PC-9 (cell line): Measurements from ENCODE around the gene SPAG7. TPM values are rescaled to one million over a fixed set of nuclear protein-coding genes. Genes with fewer than 3 reads are reported as not detected.

ENCODE experiments used
- BruUV-seq: library from RNA; stranded (reverse); fragments of 400-500 nt; replicated peaks from 2 replicates; lab custom pipeline; 2021; lab: Mats Ljungman, UMichigan
- CTCF ChIA-PET: fragments of 300-600 bp; sonication (Branson Sonifier 250); formaldehyde crosslinking; loops from one replicate; lab custom pipeline; 2022; ENCODE audit warnings: antibody characterized with exemption; lab: Charles Lee
- POLR2A ChIA-PET: fragments of 300-600 bp; sonication (Branson Sonifier 250); formaldehyde crosslinking; loops from one replicate; lab custom pipeline; 2022; ENCODE audit warnings: antibody characterized with exemption; ENCODE audit not compliant: unreplicated experiment; lab: Charles Lee
- DNase-seq, 2 experiments: peaks; one replicate each; pipeline versions ENCODE4 v3.0.0 to v3.0.0-alpha.2; 2015 to 2022; ENCODE audit warnings: mixed read lengths in 1 of 2
- H2AFZ ChIP-seq: fragments of 200-600 bp; sonication (generic); 2 replicates; pipeline ENCODE4 v1.8.1; 2017; ENCODE audit warnings: antibody characterized with exemption
- H3F3A ChIP-seq: fragments of 200-600 bp; sonication (generic); 2 replicates; pipeline ENCODE4 v1.8.1; 2017; ENCODE audit warnings: antibody characterized with exemption, mild to moderate bottlenecking, low read depth; ENCODE audit not compliant: insufficient read depth
- H3K27ac ChIP-seq: fragments of 200-600 bp; sonication (generic); 2 replicates; pipeline ENCODE4 v1.6.1; 2016; ENCODE audit warnings: mixed run types
- H3K27me3 ChIP-seq: fragments of 200-600 bp; sonication (generic); 2 replicates; pipeline ENCODE4 v1.6.1; 2016; ENCODE audit warnings: low read depth, mixed run types; ENCODE audit not compliant: insufficient read depth
- H3K36me3 ChIP-seq: fragments of 200-600 bp; sonication (generic); 2 replicates; pipeline ENCODE4 v1.6.1; 2016; ENCODE audit warnings: low read depth, mixed run types
- H3K4me1 ChIP-seq: fragments of 200-600 bp; sonication (generic); replicated peaks from 2 replicates; pipeline ENCODE4 v1.6.1; 2016; ENCODE audit warnings: mixed run types; ENCODE audit not compliant: insufficient read depth
- H3K4me2 ChIP-seq: fragments of 200-600 bp; sonication (generic); 2 replicates; pipeline ENCODE4 v1.6.1; 2017; ENCODE audit warnings: mixed run types
- H3K4me3 ChIP-seq: fragments of 200-600 bp; sonication (generic); 2 replicates; pipeline ENCODE4 v1.6.1; 2016; ENCODE audit warnings: mixed run types
- H3K79me2 ChIP-seq: fragments of 200-600 bp; sonication (generic); 2 replicates; pipeline ENCODE4 v1.6.1; 2017; ENCODE audit warnings: low read depth, mixed run types
- H3K9me2 ChIP-seq: fragments of 200-600 bp; sonication (generic); 2 replicates; pipeline ENCODE4 v1.8.1; 2017; ENCODE audit warnings: mild to moderate bottlenecking; ENCODE audit not compliant: insufficient read depth
- H3K9me3 ChIP-seq: fragments of 200-600 bp; sonication (generic); 2 replicates; pipeline ENCODE4 v1.8.1; 2016; ENCODE audit warnings: low read depth; ENCODE audit not compliant: insufficient read depth
- H4K20me1 ChIP-seq: fragments of 200-600 bp; sonication (generic); 2 replicates; pipeline ENCODE4 v1.8.1; 2017; ENCODE audit not compliant: insufficient read depth
- CTCF ChIP-seq: fragments of 200-600 bp; sonication (generic); conservative IDR thresholded peaks from 2 replicates; pipeline ENCODE4 v1.6.1; 2017; ENCODE audit warnings: mixed run types, antibody characterized with exemption, mild to moderate bottlenecking, moderate library complexity
- EZH2 ChIP-seq: fragments of 200-600 bp; sonication (generic); IDR thresholded peaks from 2 replicates; pipeline ENCODE4 v1.8.0; 2017; ENCODE audit warnings: antibody characterized with exemption, low read depth
- intact Hi-C: fragments of 100-400 bp; cut with micrococcal nuclease; formaldehyde crosslinking; loops from one replicate; pipeline ENCODE4 v1.10.0; 2022; ENCODE audit not compliant: unreplicated experiment
- total RNA-seq: library from RNA; stranded (reverse); gene quantifications from 2 replicates; pipeline ENCODE4 v1.2.3, GENCODE V29; 2021

SPAG7 gene
- total RNA-seq, 1 experiment from 2014 or later: 40.4 TPM

GRCh38 chr17:4953451-4953961, 14.1 kb downstream of the SPAG7 start:
- DNase-seq: no peak
- intact Hi-C loops: no loop called here

GRCh38 chr17:4951486-4951885, 16.1 kb downstream of the SPAG7 start:
- H3K4me1 ChIP-seq: peaks cover 20% of the 10 kb centered on the region
- intact Hi-C loops: no loop called here
- TF ChIP-seq EZH2 (no peak), CTCF (no peak)
- no peaks in the 10 kb centered on the region for H3K27me3 ChIP-seq
- no peaks in the 10 kb centered on the region for H3K9me3 ChIP-seq
- H3K4me3 ChIP-seq: peak overlapping the region; percentile 78; the same call in 1 of the 2 replicates
- no peak for DNase-seq
- POLR2A ChIA-PET: interaction anchor here (0.7 kb wide), 1 partner anchor 25 kb away, joined by 4 read pairs; no protein-coding TSS in a partner anchor
- CTCF ChIA-PET: interaction anchor here (0.5 to 1.2 kb wide), 2 partner anchors 14 to 111 kb away, joined by 3 to 4 read pairs; no protein-coding TSS in a partner anchor
- peaks cover 11% of the 10 kb centered on the region for H4K20me1 ChIP-seq
- peaks cover 53% of the 10 kb centered on the region for H3F3A ChIP-seq
- BruUV-seq: no TSS peak
- peaks cover 27% of the 10 kb centered on the region for H3K79me2 ChIP-seq
- no peaks in the 10 kb centered on the region for H3K9me2 ChIP-seq
- peak overlapping the region; percentile 84 for H3K4me2 ChIP-seq
- H2AFZ ChIP-seq: no peak overlapping the region
- peaks cover 8% of the 10 kb centered on the region for H3K36me3 ChIP-seq
- no peak overlapping the region for H3K27ac ChIP-seq

More at GRCh38 chr17:4953451-4953961, 14.1 kb downstream of the SPAG7 start:
- H3K4me1 ChIP-seq: peaks cover 16% of the 10 kb centered on the region
- BruUV-seq: no TSS peak
- H4K20me1 ChIP-seq: no peaks in the 10 kb centered on the region
- POLR2A ChIA-PET: interaction anchor here (0.6 kb wide), 2 partner anchors 8 to 13 kb away, joined by 7 to 8 read pairs; no protein-coding TSS in a partner anchor
- H3K36me3 ChIP-seq: no peaks in the 10 kb centered on the region
- peaks cover 8% of the 10 kb centered on the region; the same call in 1 of the 2 replicates for H3K79me2 ChIP-seq
- no peaks in the 10 kb centered on the region for H3K9me3 ChIP-seq
- TF ChIP-seq CTCF: no peak
- no peak for TF ChIP-seq EZH2
- H2AFZ ChIP-seq: no peak overlapping the region
- H3K27me3 ChIP-seq: no peaks in the 10 kb centered on the region
- H3F3A ChIP-seq: peaks cover 38% of the 10 kb centered on the region
- H3K27ac ChIP-seq: no peak overlapping the region
- no peak overlapping the region for H3K4me3 ChIP-seq
- CTCF ChIA-PET: interaction anchor here (0.6 kb wide), 1 partner anchor 13 kb away, joined by 3 read pairs; no protein-coding TSS in a partner anchor
- no peak overlapping the region for H3K4me2 ChIP-seq
- H3K9me2 ChIP-seq: no peaks in the 10 kb centered on the region

GRCh38 chr17:4950746-4951204, 16.8 kb downstream of the SPAG7 start, which contains the start of gene ENO3:
Gene ENO3 (plus strand): TSS chr17:4951119. CDS start chr17:4951830, 711 bp downstream.
- Histone ChIP-seq H3K4me3 (peak within 1 kb of the TSS; percentile 78), H3K9me2 (no peaks in the 10 kb centered on the region), H3K4me2 (peak within 1 kb of the TSS; percentile 84), H3K27ac (peak within 1 kb of the TSS; percentile 99), H3K4me1 (peaks cover 28% of the 10 kb centered on the region), H3K27me3 (no peaks in the 10 kb centered on the region), H4K20me1 (peaks cover 18% of the 10 kb centered on the region), H3F3A (peaks cover 60% of the 10 kb centered on the region), H3K79me2 (peaks cover 34% of the 10 kb centered on the region), H3K9me3 (no peaks in the 10 kb centered on the region), H2AFZ (peak within 1 kb of the TSS; percentile 98), H3K36me3 (peaks cover 13% of the 10 kb centered on the region)
- intact Hi-C loops: no loop called here
- ChIA-PET POLR2A (interaction anchor here (0.7 kb wide), 1 partner anchor 24 kb away, joined by 4 read pairs; no protein-coding TSS in a partner anchor), CTCF (interaction anchor here (0.5 kb wide), 1 partner anchor 111 kb away, joined by 3 read pairs; no protein-coding TSS in a partner anchor)
- TF ChIP-seq CTCF (no peak), EZH2 (no peak)
- no peak for DNase-seq
- no TSS peak for BruUV-seq
